Adipocyte (in vitro differentiated cells): ENCODE measurements around the gene RHOBTB1.

Source experiments
- DNase-seq: peaks from one replicate; pipeline ENCODE4 v3.0.0-alpha.2; 2015; ENCODE audit warnings: low read depth
- H3K27me3 ChIP-seq: replicated peaks from 2 replicates; pipeline ENCODE4 v1.7.0; 2013; ENCODE audit warnings: mild to moderate bottlenecking, low read length, moderate library complexity; ENCODE audit not compliant: control insufficient read depth, insufficient read depth
- H3K36me3 ChIP-seq: 2 replicates; pipeline ENCODE4 v1.7.0; 2013; ENCODE audit warnings: low read length, mild to moderate bottlenecking, moderate library complexity; ENCODE audit not compliant: control insufficient read depth, insufficient read depth, severe bottlenecking
- H3K4me1 ChIP-seq: 2 replicates; pipeline ENCODE4 v1.7.0; 2013; ENCODE audit warnings: mild to moderate bottlenecking, low read length, moderate library complexity; ENCODE audit not compliant: control insufficient read depth, insufficient read depth
- H3K4me3 ChIP-seq: 2 replicates; pipeline ENCODE4 v1.7.0; 2013; ENCODE audit warnings: mild to moderate bottlenecking, low read length, moderate library complexity
- H3K9ac ChIP-seq: 2 replicates; pipeline ENCODE4 v1.7.0; 2013; ENCODE audit warnings: mild to moderate bottlenecking, low read length, moderate library complexity
- H3K9me3 ChIP-seq: 2 replicates; pipeline ENCODE4 v1.7.0; 2013; ENCODE audit warnings: mild to moderate bottlenecking, low read length, moderate library complexity; ENCODE audit not compliant: control insufficient read depth

Gene RHOBTB1

DNA sequence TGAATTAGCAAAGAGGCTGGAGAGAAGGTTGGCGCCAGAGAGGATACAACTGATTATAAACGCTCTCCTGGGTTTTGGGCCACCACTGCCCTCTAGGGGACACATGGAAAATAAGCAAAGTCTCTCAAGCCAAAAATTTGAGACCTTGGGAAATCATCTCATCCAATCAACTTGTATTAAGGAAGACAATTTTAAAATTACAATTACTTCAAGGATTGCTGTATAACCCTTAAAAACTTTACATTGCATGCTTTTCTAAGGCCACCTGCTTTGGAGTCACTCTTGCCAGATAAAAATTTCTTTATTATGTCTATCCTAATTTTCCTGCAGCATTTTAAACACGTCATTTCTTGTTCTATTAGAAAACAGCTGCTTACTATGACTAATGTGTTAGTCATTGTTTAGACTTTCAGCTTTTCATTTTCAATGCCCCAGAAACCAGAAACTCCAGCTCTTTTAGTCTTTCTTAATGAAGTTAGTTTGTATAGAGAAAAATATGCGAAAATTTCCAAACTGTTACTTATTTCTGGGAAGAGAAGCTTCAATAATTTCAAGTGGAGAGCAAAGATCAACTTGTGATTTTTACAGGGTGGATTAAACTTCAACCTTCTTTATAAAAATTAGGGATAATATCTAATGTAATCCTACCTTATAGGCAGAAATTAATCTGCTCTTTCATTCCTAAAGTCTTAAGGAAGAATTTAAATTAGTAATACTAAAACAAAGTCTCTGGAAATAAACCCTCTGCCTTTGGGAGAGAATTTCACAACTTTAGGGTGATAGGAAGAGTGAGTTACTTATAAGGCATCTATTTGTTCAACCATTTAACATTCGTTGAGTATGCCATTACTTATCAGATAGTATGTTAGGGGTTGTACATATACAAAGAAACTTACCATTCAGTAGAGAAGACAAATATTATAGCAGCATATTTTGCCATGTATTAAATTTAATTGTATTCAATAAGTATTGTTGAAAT lies 20.6 kb upstream of the RHOBTB1 start:
- H3K27me3 ChIP-seq = no peaks in the 10 kb centered on the region
- H3K4me3 ChIP-seq = peak overlapping the region; percentile 47
- H3K9ac ChIP-seq = peak overlapping the region; percentile 68
- H3K36me3 ChIP-seq = no peaks in the 10 kb centered on the region
- H3K4me1 ChIP-seq = peaks cover 23% of the 10 kb centered on the region
- H3K9me3 ChIP-seq = no peaks in the 10 kb centered on the region
- peak; percentile 93 for DNase-seq

DNA sequence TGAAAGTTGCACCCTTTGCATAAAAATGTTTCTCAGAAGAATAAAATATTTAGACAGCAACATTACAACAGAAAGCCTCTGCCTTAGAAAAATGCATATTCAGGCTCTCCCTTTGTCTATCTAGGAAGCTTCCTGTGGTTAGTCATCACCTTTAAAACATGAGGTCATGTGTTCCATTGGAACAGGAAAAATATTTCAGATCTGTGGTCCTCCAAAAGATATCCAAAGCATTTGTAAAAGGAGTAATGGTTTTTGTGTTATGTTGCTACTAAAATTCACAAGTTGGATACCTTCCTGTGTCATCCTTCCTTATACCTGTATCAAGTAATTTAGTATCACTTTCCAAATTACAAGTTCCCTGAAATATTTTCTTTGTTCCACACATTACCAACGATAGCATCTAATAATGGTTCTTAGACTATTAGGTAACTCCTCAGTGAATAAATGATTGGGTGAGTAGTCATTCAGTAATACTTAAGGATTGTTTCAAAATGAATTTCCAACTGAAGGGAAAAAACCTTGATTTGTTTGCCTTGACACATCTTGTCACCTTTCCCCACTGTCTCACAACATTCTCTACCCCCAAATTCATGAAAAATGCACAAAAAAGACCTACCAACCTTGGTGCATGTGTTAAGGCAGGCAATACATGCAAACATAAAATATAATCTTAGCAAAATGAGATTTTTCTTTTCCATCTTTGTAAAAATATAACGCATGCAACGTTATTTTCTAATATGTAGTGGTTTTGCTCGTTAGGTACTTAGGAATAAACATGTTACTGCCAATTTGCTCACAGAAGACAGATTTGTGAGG lies 19.7 kb upstream of the RHOBTB1 start:
- peaks cover 30% of the 10 kb centered on the region for H3K4me1 ChIP-seq
- peak; percentile 57 for DNase-seq

DNA sequence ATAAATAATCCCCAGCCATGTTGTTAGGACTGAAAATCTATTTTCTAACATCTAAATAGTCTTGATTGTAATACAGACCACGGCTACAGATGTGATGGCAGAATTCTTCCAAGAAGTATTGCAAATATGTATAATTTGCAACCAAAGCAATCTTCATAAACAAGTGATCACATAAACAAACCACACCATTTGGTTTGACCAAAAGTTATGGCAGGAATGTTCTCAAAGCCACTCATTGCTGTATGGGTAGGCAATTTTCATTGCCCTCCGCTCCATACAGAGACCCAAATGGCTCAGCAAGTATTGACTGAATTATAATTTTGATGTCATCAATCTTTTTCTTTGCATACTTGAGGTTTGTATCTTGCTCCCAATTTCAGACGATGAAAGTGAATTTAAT lies 19.0 kb upstream of the RHOBTB1 start:
- peaks cover 30% of the 10 kb centered on the region for H3K4me1 ChIP-seq
- DNase-seq = peak; percentile 40
- no peaks in the 10 kb centered on the region for H3K27me3 ChIP-seq
- H3K9me3 ChIP-seq = no peaks in the 10 kb centered on the region
- no peak overlapping the region for H3K4me3 ChIP-seq
- H3K36me3 ChIP-seq = no peaks in the 10 kb centered on the region
- no peak overlapping the region for H3K9ac ChIP-seq

More for the DNA sequence above, 19.7 kb upstream of the RHOBTB1 start:
- Histone ChIP-seq H3K9ac (peak overlapping the region; percentile 10), H3K9me3 (no peaks in the 10 kb centered on the region), H3K36me3 (no peaks in the 10 kb centered on the region), H3K4me3 (no peak overlapping the region), H3K27me3 (no peaks in the 10 kb centered on the region)

DNA sequence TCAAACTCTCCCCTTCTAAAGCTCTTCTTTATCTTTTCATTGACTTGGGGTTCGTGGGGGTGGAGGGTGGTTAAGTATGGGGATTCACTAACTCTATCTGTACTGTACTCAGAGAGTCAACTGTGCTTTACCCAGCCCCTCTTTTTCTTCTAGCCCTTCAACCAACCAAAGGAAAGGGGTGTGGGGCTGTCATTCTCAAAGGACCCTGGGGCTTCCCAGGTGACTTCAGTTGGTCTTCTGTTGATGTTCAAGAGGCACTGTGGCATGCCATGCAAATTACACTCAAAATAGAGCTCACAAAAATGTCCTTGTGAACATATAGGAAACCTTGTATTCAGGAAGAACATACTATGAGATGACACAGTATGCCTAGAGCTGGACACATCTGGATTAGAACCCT lies 16.9 kb upstream of the RHOBTB1 start:
- no peak for DNase-seq
- Histone ChIP-seq H3K36me3 (no peaks in the 10 kb centered on the region), H3K9me3 (no peaks in the 10 kb centered on the region)

GRCh38 chr10:60960031-60960430 lies 16.0 kb upstream of the RHOBTB1 start:
- H3K9me3 ChIP-seq = no peaks in the 10 kb centered on the region
- H3K4me3 ChIP-seq = no peak overlapping the region
- no peak for DNase-seq
- H3K4me1 ChIP-seq = peaks cover 28% of the 10 kb centered on the region
- no peak overlapping the region for H3K9ac ChIP-seq
- H3K36me3 ChIP-seq = no peaks in the 10 kb centered on the region
- no peaks in the 10 kb centered on the region for H3K27me3 ChIP-seq

More for the DNA sequence above, 16.9 kb upstream of the RHOBTB1 start:
- no peak overlapping the region for H3K9ac ChIP-seq
- H3K4me3 ChIP-seq = no peak overlapping the region
- H3K4me1 ChIP-seq = peaks cover 31% of the 10 kb centered on the region
- H3K27me3 ChIP-seq = no peaks in the 10 kb centered on the region

- no peaks in the 10 kb centered on the region for H3K36me3 ChIP-seq
- H3K9ac ChIP-seq = no peak overlapping the region
- H3K9me3 ChIP-seq = no peaks in the 10 kb centered on the region
- DNase-seq = peak; percentile 22
- H3K4me3 ChIP-seq = no peak overlapping the region
- H3K27me3 ChIP-seq = no peaks in the 10 kb centered on the region
- peaks cover 18% of the 10 kb centered on the region for H3K4me1 ChIP-seq
Measured at GRCh38 chr10:60958892-60959601, 15.1 kb upstream of the RHOBTB1 start.

GRCh38 chr10:60957667-60958221 lies 13.8 kb upstream of the RHOBTB1 start:
- Histone ChIP-seq H3K9me3 (no peaks in the 10 kb centered on the region), H3K36me3 (no peaks in the 10 kb centered on the region), H3K4me1 (peaks cover 12% of the 10 kb centered on the region), H3K9ac (no peak overlapping the region), H3K4me3 (no peak overlapping the region), H3K27me3 (no peaks in the 10 kb centered on the region)
- no peak for DNase-seq

GRCh38 chr10:60955957-60956425 lies 12.0 kb upstream of the RHOBTB1 start:
- no peak overlapping the region for H3K4me3 ChIP-seq
- H3K9ac ChIP-seq = no peak overlapping the region
- DNase-seq = peak; percentile 60

DNA sequence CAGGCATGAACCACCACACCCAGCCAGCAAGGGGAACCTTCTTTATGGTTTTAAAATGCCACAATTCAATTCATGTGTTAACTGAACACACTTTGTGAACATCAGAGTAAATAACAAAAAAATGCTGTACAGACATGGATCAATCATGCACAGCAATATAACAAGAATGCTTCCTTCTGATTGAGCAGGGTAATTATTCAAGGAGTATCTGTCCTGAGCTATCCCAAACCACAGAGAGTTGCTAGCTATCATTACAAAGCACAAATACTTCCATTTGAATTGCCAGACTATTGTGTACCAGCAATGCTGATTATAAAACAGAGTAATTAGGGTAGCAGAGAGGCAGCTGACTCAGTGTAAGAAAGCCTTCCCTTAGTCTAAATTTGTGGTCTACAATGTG lies 11.3 kb upstream of the RHOBTB1 start:
- H3K36me3 ChIP-seq = no peaks in the 10 kb centered on the region
- H3K9me3 ChIP-seq = no peaks in the 10 kb centered on the region
- DNase-seq = no peak
- H3K4me3 ChIP-seq = no peak overlapping the region
- H3K4me1 ChIP-seq = peaks cover 12% of the 10 kb centered on the region
- no peaks in the 10 kb centered on the region for H3K27me3 ChIP-seq
- H3K9ac ChIP-seq = no peak overlapping the region

More at GRCh38 chr10:60955957-60956425, 12.0 kb upstream of the RHOBTB1 start:
- Histone ChIP-seq H3K4me1 (peaks cover 12% of the 10 kb centered on the region), H3K27me3 (no peaks in the 10 kb centered on the region), H3K9me3 (no peaks in the 10 kb centered on the region), H3K36me3 (no peaks in the 10 kb centered on the region)

- H3K27me3 ChIP-seq = no peaks in the 10 kb centered on the region
- H3K4me3 ChIP-seq = no peak overlapping the region
- H3K9me3 ChIP-seq = no peaks in the 10 kb centered on the region
- no peak overlapping the region for H3K9ac ChIP-seq
- no peak for DNase-seq
- peaks cover 5% of the 10 kb centered on the region for H3K4me1 ChIP-seq
- no peaks in the 10 kb centered on the region for H3K36me3 ChIP-seq
Measured at GRCh38 chr10:60954035-60954434, 10.1 kb upstream of the RHOBTB1 start.
